DLD1 (cell line): ENCODE results near the gene SLC24A3.
"Not testable (repeated sequence)": the region's sequence is repeated elsewhere in the genome, so short reads cannot be mapped to it uniquely, and the experiment has no call there.

ENCODE experiments used
- in situ Hi-C: cut with HindIII; loops from 2 replicates; pipeline ENCODE4 v1.10.0; 2017; ENCODE audit warnings: low sequenced_read_pairs

The SLC24A3 gene

DNA sequence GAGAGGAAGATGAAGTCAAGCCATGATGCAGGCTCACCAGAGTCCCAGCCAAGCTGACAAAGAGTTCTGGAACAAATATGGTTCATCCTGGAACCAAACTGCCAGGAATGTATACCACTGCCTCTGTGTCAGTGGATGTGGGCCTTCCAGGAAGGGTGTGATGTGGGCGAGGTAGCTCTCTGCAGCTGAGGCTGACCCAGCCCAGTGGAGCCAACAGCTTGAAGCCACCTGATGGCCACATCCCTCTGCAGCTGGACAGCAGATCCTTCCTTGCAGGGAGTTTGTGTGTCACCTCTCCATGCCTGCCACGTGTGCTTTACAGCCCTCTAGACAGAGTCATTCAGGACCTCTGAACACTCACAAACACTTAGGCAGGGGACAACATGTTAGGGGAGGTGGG is 403.6 kb downstream of the SLC24A3 start:
- in situ Hi-C loops = no loop called here

DNA sequence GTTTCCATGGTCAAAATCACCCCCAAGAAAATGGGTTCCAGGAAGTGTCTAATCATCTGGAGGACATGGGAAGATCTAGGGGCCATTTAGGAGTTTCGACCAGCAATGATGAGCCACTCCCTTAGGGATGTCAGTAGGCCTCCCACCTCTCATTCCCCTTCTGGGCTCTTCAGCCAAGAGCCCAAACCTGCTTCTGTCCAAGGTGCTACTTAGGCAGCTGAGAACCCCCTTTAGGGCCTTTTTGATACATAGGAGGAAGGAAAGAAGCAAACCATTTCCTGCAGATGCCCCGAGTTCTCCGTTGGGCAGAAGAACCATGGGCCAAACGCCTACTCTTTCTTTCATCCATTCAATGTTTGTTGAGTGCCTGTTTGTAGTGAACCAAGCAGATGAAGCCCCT is 404.2 kb downstream of the SLC24A3 start:
- in situ Hi-C loops = no loop called here

DNA sequence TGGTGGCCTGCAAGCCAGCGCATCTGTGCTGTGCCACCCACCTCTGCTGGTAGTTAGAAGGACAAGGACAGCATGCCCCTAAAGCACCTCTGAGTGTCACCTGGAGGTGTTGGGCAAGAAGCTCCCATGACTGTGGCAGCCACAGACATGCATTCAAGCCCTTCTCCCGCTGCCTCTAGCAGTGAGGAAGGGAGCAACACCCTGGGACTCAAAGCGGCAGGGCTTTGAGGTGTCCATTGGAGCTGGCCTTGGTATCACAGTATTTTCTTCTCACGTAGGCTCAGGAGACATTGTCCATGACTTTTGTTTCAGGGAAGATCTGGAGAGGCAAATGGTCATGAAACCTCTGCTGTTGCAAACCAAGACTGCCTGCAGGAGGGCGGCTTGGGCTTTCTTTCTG is 404.8 kb downstream of the SLC24A3 start:
- in situ Hi-C loops = no loop called here

DNA sequence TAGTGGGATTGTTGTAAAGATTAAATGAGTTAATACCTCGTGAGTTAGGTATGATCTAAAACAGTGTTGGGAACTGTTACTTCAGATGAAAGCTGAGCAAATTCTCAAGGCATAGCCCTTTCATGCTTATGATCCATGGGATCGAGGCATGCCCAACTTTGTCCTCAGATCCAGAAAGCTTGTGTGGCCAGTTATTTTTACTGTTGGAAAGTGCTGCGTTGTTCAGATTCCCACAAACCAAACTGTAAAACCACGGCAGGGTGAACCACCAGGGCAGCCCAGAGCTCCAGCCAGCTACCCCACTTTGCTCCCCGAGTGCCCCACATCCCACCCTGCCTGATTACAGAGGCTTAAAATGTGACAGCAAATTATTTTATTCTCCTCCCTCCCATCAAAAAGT is 406.3 kb downstream of the SLC24A3 start:
- in situ Hi-C loops = no loop called here

DNA sequence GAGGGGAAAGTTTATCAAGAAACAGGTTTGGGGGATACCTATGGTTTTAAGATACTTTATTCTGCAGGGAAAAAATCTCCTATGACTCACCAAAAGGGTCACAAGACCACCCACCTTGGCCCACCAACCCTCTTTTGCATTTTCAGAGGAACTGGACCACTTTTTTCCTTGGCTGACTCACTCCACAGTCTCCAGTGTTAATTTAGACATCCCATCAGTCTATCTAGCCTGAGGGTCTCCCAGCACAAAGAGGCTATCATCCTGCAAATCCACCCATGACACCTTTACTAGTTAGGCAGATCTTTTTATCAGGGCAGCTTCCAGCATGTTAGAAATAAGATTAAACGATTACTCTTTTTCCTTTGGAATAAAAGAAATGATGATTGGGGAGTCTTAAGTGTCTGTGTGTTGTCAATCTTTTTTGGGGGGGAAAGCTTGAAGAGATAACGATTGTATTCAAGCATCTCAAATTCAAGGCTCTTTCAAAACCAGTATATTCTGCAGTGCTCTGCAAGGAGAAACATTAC is 407.5 kb downstream of the SLC24A3 start:
- in situ Hi-C loops = no loop called here

DNA sequence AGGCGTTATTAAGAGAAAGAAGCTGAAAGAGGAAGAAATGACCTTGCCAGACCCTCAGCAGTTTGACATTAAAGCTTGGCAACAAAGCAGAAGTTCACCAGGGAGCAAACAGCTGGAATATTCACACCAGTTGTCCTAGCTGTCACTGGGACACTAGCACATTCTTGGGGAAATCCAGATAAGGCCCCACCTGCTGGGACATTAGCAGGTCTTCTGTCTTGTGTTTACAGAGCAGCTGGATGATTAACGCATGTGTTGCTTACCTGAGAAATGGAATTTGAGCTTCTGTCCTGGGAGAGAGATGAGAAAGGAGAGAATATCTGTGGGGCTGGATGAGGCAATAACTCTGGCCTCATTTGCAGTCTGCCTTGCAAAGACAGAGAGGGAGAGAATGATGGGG is 408.0 kb downstream of the SLC24A3 start:
- in situ Hi-C loops = no loop called here

DNA sequence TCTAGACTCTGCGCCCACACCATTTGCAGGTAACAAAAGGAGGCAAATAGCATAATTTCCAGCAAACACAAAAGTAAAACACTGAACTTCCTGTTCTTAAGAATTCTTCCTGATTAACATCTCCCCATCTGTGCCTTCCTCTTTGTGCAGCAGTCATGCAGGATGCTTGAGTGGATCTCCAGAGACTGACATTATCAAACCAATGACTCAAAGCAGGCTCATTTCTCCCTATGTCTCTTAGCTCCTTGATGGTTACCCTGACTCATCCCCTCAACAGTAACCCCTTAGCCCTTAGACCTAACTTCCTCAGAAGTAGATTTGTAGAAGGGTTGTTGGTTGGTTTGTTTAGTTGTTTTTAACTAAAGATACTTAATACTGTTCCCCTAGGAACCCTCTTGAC is 408.6 kb downstream of the SLC24A3 start:
- in situ Hi-C loops = no loop called here

DNA sequence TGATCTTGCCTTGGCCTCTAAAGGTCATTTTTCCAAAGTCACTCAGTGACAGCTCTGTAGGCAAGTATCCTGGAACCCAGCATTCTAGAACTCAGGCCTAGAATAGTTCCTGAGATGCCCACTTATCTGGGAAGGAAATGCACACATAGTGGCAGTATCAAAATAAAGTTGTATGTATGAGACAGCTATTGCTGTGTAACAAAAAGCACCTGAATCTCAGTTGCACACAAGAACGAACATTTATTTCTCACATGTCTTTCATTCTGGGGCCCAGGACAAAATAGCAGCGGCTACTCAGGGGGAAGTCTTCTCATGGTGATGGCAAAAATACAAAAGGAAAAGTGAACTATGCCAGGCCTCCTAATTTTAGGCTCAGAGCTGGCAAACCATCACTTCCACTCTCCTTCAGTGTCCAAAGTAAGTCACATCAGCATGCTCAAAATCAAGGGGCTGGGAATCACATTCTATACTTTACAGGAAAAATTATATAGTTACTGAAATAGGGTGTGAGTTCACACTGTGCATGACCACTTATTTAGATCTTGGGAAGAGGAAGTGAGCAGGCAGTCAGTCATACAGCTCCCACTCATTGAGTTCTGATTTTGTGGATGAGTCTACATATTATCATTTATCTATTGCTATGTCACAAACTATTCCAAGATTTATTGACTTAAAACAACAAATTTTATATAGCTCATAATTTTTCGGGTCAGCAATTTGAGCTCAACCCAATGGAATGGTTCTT is 412.0 kb downstream of the SLC24A3 start:
- in situ Hi-C loops = no loop called here

DNA sequence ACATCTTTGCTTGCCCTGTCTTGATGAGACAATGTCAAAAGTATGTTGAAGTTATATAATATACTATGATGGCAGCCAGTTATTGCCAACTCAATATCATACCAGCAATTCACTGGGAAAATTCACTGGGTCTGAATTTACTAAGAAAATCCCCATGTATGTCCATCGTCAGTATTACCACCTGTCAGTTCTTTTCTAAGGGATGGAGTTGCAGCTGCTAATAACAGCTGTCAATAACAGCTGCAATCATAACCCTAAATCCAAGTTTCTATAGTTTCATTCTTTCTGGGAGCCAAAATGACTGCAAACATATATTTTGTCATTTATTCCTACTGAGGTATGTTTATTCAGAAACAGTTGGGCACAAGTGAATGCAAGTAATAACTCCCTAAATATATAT is 413.0 kb downstream of the SLC24A3 start:
- in situ Hi-C loops = no loop called here

DNA sequence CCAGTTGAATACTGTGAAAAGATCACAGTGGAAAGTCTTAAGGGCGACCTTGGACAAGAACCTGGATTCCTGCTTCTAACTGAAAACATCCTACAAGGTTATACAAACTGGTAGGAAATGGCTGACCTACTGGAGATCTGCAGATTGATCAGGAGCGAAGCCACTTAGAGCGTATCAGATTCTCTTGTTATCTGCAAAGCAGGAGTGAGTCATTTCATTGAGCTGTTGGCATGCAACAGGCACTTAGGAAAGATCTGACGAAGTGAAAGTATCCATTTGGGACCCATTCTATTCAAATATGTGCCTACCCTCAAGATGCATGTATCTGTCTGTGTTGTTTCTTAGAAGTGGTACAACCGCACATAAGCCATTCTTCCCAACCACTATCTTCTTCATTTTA is 414.5 kb downstream of the SLC24A3 start:
- in situ Hi-C loops = no loop called here

DNA sequence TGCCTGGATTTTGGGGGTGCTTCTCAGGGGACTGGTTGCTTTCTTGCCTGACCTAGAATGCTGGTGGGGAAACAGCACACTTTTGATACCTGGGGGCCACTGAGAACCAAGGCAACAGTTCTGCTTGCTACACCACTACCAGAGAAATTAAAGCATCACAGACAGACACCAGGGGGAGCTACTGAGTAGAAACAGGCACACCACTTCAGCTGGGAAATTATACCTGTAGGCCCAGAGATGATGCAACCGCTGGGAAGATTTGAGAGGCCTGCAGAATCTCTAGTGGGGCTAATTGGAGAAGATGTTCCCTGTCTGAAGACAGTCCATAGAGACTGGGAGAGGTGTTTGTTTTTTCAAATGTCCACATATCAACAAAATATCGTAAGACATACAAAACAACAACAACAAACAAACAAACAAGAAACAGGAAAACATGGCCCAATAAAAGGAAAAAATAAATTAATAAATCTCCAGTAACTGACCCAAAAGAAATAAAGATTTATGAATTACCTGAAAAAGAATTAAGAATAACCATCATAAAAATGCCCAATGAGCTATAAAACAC is 416.2 kb downstream of the SLC24A3 start:
- in situ Hi-C loops = no loop called here

DNA sequence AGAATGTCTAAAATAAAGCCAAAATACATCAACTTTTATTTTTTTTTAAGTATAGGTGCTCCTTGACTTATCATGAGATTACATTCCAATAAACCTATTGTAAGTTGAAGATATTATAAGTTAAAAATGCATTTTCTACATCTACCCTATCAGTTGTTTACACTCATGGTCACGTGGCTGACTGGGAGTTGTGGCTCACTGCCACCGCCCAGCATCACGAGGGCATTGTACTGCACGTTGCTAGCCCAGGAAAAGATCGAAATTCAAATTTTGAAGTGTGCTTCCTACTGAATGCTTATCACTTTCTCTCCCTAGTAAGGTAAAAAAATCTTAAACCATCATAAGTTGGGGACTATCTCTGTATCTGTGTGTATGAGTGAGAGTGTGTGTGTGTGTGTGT is 419.0 kb downstream of the SLC24A3 start:
- in situ Hi-C loops = no loop called here

DNA sequence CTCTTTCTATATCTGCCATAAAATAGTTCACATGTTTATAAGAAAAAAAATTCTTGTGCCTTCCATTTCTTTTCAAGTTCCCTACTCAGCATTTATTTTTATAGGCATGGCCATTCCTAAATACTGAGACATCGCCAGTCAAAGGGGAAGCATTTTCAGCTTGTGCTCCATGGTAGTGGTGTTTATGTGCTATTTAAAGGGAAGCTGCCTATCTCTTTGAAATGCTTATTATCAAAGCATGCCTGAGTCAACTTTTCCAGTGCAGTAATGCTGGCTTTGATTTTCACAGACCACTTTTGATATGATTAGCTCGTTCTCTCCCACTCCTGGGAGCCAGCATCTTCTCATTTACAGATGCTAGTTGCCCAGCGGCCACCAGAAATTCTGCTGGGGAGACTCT is 421.5 kb downstream of the SLC24A3 start:
- in situ Hi-C loops = no loop called here

DNA sequence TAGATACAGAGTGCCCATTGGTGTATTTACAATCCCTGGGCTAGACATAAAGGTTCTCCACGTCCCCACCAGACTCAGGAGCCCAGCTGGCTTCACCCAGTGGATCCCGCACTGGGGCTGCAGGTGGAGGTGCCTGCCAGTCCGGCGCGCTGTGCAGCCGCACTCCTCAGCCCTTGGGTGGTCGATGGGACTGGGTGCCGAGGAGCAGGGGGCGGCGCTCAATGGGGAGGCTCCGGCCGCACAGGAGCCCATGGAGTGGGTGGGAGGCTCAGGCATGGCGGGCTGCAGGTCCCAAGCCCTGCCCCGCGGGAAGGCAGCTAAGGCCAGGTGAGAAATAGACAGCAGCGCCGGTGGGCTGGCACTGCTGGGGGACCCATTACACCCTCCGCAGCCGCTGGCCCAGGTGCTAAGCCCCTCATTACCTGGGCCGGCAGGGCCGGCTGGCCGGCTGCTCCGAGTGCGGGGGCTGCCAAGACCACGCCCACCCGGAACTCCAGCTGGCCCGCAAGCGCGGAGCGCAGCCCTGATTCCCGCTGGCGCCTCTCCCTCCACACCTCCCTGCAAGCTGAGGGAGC is 427.1 kb downstream of the SLC24A3 start:
- in situ Hi-C loops = not testable (repeated sequence)

DNA sequence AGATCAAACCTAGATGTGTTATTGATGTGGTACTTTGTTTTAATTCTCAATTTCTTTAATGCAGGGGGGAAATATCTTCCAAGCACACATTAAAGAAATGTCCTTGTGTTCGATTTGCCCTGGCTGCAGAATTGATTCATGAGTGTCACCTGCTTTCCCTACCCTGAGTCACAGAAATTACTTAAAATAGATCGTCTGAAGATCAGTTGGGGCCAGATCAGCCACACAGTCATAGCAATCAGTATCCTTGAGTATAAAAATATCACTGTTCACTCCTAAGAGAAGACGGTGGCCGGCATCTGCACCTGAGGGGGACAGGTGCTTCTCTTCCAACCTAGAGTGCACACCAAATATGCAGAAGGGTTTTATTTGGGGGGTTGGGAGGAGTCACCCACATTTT is 430.4 kb downstream of the SLC24A3 start:
- in situ Hi-C loops = no loop called here

DNA sequence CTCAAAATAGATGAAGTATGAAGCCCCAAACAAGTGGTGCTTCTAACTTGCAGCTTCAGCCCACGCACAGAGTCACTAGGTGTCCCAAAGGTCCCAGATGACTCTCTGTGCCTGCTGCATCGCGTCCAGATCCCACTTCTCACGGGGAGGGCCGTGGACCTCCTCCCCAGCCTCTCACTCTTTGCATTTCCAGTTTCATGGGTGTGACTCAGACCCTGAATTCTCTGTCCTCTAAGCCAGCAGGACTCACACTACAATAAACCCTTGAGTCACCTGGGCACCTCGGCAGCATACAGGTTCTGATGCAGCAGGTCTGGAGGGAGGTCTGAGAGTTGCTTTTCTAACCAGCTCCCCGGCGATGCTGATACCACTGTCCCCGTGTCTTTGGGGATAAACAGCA is 431.6 kb downstream of the SLC24A3 start:
- in situ Hi-C loops = no loop called here

DNA sequence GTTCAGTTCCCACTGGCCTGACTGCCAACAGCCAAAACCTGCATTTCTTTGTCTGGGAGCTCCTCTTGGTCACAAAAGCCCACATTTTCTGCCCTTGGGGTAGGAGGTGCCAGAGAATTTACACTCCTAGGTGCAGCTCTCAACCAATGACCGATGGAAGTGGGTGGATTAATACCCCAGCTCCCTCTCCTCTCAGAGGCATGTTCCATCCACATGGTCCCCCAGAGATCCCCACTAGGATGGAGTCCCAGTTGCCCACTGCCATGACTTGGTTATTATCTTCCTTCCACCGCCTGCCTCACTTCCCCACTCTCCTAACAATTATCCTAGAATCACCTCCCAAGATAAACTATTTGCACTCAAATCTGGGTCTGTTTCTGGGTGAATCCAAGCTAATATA is 434.5 kb downstream of the SLC24A3 start:
- in situ Hi-C loops = no loop called here

DNA sequence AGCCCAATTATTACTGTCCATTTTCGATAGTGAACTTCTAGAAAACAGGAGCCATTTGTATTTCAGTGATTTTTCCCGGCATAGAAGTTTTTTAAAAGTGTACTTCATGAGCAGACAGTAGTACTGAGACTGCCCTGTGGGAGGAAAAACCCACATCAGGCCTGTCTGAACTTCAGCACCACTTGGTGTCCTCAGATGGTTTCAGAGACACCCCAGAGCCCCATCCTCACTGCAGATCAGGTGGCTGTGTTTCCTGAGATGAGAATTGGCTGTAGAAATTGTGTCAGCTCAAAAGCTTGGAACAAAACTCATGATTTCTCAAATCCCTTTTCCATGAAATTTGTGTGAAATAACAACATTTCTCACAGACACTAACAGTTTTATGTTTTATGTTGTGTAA is 435.6 kb downstream of the SLC24A3 start:
- in situ Hi-C loops = no loop called here

DNA sequence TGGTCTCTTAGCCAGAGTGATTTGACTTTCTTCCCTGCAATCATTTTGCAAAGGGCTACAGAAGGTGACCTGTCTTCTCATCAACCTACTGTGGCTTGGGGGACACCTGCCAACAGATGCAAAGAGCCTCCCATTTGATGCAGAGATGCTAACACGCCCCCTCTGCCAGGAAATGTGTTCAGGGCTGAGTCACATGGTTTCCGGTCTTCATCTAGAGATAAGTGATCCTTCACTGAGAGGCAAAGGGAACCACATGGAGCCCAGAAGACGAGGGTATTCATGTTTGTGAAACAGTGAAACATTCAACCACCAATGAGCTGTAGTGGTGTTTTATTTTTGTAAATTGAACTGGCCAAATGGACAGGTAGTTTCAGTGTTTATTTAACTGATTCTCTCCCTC is 436.6 kb downstream of the SLC24A3 start:
- in situ Hi-C loops = no loop called here

DNA sequence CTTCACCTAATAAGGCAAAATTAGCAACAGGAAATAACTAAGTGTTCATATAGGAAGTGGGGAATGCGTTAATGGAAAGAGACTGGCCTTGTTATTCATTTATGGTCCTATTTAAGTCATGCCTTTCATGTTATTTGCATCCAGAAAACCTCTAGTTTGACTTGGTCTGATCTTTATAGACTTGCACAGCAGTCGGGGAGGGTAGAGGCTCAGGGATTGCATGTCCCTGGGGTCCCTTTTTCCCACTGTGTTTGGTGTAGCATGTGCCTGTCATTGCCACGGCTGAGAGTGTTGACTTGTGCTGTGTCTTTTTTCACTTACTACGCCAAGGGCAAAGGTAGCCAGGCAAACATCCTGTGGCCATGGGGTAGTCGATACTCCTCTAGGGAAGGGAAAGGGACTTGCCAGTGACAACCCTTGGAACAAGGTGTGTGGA is 440.2 kb downstream of the SLC24A3 start:
- in situ Hi-C loops = no loop called here

DNA sequence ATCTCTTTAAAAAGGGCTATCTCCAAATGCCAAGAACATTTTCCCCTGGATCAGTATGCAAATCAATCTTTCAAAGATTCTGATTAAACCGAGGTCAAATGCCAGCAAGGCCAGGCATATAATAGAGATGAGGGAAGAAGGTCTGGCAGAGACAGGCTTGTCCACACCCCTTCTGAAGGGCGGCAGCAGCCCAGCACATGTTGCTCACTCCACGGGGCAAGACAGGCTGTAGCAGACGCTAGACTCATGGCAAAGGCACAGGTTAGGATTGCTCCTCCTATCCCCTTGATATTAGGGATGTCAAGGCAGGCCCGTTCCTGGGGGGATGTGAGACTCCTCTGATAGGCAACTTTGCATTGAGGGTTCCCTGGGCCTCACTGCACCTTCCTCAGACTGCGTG is 440.9 kb downstream of the SLC24A3 start:
- in situ Hi-C loops = no loop called here

DNA sequence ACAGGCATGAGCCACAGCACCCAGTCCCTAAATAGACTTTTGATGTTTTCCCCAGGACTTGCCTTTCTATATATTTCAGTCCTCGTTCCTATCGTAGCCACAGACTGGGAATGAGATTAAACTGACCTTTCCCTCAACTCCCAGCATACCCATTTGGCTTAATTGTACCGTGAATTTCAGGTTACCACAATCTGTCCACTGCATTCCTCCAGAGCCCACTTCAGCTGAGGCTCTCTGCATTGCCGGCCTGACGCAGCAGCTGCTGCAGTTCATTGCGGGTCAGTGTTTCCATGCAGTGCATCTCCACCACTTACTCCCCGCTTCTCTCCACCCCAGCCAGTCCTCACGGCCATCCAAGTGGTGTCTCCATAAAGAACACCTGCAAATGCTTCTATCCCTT is 442.5 kb downstream of the SLC24A3 start:
- in situ Hi-C loops = no loop called here
